UCSD-AML1 (cell line): ENCODE measurements around the gene LHFPL2.
A peak's percentile ranks its signal among the peaks of the same experiment; 100 is the strongest.

Experiments
- DNase-seq: peaks from one replicate; lab custom pipeline; 2025; ENCODE audit not compliant: unreplicated experiment; lab: John Stamatoyannopoulos, UW

Gene LHFPL2

GRCh38 chr5:78597068-78597973 lies 51.3 kb downstream of the LHFPL2 start:
- no peak for DNase-seq

DNA sequence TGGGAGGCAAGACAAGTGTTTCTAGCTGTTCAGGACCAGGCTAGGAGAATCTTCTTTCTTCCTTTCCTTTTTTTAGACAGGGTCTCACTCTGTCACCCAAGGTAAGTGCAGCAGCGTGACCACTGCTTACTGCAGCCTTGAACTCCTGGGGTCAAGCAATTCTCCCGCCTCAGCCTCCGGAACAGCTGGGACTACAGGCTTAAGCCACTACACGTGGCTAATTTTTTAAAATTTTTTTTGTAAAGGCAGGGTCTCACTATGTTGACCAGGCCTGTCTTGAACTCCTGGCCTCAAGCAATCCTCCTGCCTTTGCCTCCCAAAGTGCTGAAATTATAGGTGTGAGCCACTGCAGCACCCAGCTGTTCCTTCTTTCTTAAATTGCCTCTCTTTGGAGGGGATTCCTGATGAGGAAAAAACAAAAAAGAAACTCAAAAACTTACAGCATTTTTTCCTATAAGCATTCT lies 53.1 kb downstream of the LHFPL2 start:
- DNase-seq, result no peak

- DNase-seq, result no peak
Observed at GRCh38 chr5:78594610-78595457, 53.7 kb downstream of the LHFPL2 start.

DNA sequence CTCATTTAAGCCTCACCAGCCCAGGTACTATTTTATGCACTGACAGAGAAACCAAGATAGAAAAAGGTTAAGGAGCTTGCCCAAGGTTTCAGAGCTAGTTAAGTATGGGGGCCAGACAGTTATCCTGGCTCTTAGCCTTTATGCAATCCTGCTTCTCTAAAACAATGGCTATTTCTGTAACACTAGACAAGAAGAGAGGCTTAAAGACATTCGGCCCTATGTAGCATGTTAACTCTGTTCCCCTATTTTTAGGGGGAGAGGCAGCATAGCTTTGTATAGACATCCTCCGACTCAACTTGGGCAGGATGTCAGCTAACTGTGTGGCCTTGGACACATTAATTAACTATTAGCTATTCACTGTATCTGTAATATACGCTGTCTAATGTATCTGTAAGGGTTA lies 54.6 kb downstream of the LHFPL2 start:
- no peak for DNase-seq

GRCh38 chr5:78593465-78593864 lies 55.1 kb downstream of the LHFPL2 start:
- DNase-seq, result no peak

- no peak for DNase-seq
Observed at GRCh38 chr5:78592735-78593386, 55.7 kb downstream of the LHFPL2 start.

- DNase-seq, result no peak
Observed at GRCh38 chr5:78591972-78592700, 56.4 kb downstream of the LHFPL2 start.

- DNase-seq, result no peak
Observed at GRCh38 chr5:78591138-78591612, 57.4 kb downstream of the LHFPL2 start.

DNA sequence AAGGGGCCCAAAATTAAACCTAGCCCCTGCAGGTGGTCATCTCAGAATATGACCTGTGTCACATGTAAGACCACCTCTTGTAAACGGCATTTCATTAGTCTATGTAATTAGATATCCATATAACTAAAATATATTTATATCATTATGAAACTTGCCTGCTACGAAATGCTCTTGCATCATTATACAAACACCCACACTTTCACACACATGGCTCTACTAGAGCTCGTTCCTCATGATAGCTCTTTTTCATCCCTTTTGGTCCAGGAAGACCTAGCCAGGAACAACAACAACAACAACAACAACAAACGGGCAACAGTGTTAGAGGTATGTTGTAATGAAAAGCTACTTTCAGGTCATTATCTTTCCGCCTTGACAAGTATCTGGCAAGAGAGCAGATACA lies 58.6 kb downstream of the LHFPL2 start:
- no peak for DNase-seq

DNA sequence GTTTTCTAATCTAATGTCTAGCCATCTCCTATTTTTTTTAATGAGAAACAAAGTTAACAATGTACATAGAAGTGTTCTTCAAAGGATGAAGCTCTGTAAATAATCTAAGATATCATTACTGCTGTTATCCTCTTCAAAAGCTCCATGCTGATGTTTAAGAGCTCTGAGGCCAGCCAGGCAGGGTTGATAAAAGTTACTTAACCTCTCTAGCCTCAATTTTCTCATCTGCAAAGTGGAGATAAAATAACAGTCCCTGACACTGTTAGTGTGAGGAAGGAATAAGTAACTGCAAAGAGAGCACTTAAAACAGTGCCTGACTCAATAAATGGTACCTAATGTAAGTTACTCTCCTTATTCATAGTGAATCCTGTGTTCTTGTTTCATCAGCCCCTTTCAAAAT lies 60.1 kb downstream of the LHFPL2 start:
- no peak for DNase-seq

GRCh38 chr5:78587775-78588291 lies 60.7 kb downstream of the LHFPL2 start:
- DNase-seq, result no peak

DNA sequence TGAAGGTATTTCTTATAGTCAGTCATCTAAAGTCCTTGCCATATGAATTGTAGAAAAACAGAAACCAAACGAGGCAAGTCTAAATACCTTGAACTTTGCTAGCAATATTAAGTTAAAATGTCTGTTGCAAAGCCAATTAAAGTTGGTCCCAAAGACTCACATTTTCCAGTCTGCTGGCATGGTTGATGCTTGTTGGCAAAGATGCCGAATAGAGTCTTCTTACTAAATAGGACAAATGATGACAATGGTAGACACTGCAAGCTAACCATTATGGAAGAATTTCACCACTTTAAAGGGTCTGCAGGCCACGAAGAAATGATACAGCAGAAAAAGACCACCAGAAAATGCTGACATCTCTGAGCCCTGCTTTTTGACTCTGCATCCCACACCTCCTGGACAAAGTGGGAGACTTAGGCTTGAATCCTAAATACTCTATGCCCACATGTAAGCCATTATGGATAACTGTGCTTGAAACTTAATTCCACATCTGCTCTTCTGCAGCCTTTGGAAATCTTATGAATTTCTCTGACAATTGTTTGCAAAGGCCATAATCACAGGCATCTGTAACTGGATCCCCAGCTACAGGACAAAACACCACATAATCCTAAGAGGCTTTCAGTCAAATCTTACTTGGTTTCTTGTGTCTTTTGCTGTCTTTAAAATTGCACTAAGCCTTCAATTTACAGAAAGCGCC lies 61.3 kb downstream of the LHFPL2 start:
- no peak for DNase-seq

- DNase-seq, result peak; percentile 21
Observed at GRCh38 chr5:78586251-78586650, 62.3 kb downstream of the LHFPL2 start.

- DNase-seq, result no peak
Observed at GRCh38 chr5:78578015-78578414, 70.6 kb downstream of the LHFPL2 start.

DNA sequence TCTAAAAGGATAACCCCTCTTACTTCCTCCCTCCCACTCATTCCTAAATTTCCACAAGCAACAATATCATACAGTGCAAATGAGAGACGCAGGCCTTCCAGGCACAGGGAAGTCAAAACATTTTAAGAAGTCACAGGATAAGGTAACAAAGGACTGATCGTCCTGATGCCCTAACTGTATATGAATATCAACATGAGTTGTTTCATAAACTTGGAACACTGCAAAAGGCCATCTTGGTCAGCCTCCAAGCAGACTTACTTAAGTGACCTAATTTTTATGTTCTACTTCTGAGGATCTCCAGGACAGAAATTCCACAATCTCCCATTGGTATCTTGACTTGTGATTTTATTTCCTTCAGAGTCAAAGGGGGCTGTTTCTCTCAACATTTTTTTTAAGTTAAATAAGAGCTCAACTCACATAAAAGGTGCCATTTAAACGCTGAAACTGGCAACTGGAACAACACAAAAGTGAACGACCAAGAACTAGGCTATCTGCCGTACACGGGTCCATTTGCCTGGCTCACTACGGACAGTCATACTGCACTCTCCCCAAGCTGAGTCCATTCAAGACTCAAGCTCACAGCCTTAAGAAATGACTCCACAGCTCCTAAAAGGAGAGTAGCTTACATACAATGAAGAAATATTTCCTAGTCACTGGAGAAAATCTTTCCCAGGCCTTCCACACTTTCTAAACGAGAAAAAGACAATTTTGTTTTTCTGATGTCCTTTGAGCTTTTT lies 71.3 kb downstream of the LHFPL2 start:
- DNase-seq, result no peak

GRCh38 chr5:78576376-78576775 lies 72.2 kb downstream of the LHFPL2 start:
- no peak for DNase-seq

DNA sequence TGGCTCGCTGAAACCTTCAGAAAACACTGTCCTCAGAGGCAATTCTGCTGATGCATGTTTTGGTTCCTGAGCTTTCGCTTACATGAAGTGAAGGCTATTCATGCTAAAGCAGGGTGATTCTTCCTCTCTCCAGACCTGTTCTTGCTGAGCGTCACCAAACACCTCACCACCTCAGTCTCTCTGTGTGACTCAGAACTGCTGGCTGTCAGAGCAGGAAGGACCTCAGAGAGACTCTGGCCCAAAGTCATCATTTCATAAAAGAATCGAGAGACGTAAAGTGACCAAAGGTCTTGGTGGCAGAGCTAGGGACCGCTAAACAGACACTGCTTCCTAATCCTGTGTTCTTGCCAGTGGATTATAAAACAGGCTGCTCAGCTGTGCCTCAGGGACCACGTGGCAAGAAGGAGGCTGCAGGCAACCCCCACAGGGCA lies 73.8 kb downstream of the LHFPL2 start:
- DNase-seq, result no peak

GRCh38 chr5:78574131-78574673 lies 74.4 kb downstream of the LHFPL2 start:
- no peak for DNase-seq

DNA sequence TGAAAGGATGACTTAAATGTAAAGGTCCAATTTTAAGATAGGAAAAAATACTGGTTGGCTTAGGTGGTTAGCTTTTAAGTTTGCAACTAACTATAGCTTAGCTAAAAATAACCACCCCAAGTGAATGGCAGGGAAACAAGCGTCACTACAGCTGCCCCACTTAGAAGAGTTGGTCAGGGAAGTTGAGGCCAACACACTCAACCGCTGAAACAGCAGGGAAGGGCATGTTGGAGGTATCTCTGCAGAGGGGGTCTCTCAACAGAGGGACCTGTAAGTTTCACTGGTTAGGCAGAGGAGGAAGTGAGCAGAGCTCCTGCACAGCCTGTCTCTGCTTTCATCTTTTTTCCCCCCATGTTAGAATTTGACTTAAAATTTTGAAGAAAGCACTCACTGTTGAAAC lies 75.3 kb downstream of the LHFPL2 start:
- no peak for DNase-seq
